Kidney glomerular epithelial cell (primary cell): Measurements from ENCODE around the gene DNAH9.
"Not testable (repeated sequence)": the region's sequence is repeated elsewhere in the genome, so short reads cannot be mapped to it uniquely, and the experiment has no call there.

Experiments used
- DNase-seq: peaks from one replicate; lab custom pipeline; 2025; lab: John Stamatoyannopoulos, UW

DNAH9 gene

DNA sequence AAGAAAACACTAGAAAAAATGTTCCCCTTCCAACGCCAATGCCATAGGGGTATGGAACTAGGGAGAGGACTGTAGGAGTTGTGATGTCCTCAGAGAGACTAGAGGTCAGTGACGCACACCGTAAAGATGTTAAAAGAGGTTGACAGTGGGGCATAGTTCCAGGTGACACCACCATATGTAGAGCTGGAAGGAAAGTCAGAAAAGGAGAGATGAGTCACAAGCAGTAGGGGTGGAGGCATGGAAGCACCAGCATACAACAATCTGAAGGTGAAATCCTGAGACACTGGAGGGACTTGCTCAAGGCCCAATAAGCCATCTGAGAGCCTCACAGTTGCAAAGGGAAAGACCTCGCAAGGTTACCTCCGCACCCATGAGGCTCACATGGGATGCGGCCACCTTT, 323.0 kb downstream of the DNAH9 start:
- DNase-seq = no peak

DNA sequence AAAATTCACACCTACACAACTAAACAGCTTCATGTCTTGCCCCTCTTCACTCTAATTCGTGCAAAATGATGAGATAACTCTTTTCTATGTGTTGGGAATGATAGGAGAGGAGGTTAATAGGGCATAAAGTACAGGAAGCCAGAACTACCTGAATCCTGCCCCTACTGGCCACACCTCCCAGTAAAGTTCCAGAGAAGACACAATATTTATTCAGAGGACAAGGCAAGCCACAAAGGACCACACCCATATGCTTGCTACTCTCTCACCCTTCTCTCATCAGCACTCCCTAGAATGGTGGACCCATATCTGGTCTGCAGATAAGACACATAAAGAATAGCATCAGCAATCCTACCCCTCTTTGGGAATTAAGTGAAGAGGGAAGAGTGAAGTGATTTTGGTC, 324.4 kb downstream of the DNAH9 start:
- no peak for DNase-seq

DNA sequence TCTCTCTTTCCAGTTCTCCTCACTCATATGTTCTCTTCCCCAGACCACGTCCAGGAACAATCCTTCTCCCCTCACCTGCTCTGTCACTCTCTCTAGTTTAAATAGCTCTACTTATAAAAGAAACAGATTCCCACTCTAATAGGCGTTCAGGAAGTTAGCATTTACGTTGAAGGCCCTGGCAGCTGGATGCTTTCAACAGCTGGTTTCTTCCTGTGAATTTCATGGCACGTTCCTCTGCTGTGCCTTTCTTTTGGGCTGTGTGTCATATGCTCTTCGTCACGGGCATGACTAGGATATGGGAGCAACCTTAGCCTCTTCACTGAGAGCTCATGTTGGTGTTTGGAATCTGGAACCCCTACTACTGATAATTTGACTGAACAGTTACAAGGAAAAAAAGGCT, 325.8 kb downstream of the DNAH9 start:
- no peak for DNase-seq

DNA sequence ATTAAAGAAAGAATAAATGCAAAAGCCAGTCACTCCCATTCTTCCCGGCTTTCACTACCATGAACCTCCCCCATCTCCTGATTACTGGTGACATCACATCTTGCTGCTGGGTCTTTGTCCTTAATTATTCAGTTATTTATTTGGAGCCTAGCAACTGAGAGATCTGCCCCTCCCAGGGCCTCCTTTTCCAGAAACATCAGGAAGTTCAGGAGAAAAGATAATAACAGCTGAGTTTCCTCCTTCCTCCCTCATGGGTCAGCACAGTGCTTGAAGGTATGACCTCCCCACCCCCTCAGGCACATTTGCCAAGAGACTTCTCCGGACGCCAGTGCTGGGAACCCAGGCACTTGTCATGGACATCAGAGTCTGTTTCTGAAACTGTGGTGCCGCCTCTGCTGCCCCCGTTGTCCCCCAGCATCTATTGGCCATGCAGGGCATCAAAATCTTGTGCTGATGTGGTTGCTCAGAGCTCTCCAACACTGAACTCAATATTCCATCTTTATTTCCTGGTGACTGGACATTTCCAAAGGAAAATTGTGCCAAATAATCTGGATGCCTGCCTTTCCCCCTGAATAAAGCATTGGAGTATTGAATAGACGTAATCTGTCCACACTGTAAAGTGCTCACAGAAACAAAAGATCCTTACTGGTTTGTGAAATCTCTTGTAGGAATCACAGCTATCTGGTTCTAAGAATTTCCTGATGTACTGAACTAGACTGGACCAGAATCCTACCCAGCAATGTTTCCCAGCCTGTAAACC, 327.2 kb downstream of the DNAH9 start:
- no peak for DNase-seq

DNA sequence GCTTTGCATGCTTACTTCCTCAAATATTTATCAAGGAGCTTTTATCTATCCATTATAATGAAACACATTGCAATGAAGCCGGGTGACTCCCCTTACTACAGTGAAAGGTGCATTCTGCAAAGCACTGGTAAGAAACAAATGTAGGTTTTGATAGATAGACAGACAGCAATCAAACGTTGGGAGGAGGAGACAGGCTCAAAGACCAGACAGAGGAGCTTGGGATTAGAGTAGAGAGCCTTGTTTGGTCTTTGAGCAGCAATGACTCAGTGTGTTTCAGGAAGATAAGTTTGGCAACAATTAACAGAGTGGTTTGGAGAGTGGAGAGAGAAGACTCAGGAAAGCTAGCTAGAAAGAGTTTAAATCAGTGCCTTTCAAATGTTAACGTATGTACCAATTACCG, 330.2 kb downstream of the DNAH9 start:
- no peak for DNase-seq

DNA sequence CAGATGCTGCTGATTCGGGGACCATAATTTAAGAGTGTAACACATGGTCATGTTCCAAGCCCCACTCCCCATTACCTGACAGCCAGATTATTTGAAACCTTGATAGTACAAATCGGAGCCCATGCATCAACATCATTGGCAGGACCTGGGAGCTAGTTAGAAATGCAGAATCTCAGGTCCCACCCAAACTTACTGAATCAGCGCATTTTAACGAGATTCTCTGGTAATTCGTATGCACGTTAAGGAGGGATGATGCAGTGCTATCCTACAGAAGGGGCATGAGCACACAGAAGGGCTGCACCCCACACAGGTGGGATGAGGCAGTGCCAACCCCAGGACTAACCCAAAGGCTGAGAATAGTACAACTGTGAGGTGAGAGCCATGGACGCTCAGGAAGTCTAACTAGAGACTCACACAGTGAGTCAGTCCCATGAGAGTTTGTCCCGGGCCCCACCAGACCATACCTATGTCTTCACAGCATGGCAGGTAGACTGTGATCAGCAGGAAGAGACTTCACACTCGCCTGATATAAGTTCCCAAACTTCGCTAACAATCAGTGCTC, 334.1 kb downstream of the DNAH9 start:
- no peak for DNase-seq

DNA sequence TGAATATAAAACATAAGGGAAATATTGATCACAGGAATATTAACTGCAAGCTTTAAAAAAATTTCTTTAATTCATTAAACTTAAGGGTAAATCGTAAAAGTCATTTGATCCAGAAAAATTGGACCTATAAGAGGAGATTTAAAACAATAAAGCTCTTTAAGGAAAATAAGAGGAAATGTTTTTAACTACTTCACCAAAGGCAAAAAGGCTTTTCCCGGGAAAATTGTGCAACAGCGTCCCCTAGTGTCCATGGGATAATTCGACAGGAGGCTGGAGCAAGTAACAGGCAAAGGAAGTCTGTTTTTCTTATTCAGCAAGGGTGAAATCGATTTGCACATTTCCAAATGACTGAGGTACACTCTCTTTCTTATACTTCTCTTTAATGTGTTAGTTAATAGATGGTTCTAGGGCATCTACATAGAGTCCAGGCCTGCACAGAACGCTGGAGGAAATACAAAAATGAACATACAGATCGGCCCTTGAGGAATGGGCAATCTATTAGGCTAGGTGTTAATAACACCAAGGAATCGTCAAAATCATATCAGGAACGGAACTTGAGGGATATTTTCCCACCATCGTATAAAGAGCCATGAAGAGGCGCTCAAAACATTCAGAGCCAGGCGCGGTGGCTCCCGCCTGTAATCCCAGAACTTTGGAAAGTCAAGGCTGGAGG, 337.6 kb downstream of the DNAH9 start:
- DNase-seq = peak; percentile 8

DNA sequence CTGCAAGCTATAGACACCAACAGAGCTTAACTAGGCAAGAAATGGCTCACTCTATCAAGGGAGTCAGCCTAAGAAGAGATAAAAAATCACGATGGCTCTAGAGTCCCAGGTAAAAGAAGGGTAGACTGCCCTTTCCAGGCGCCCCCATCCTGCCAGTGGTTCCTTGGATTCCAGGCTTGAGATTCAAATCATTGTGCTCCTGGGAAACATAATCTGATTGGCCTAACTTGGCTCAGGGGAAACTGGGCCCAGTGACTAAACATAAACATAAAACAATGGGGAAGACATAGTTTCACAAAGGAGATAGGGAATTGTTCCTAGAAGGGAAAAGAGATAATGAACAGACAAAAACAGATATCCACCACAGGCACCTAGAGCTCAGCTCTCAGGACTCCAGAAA, 342.6 kb downstream of the DNAH9 start:
- no peak for DNase-seq

DNA sequence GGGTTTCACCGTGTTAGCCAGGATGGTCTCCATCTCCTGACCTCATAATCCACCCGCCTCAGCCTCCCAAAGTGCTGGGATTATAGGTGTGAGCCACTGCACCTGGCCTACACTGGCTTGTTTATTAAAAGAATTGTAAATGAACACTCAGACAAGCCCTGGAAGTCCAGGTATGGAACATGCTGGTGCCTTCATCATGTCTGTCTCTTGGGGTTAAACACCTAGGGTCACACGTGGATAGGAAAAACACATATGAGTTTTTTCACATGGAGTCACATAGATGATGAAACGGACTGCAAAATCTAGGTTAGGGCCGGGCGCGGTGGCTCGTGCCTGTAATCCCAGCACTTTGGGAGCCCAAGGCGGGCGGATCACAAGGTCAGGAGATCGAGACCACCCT, 344.8 kb downstream of the DNAH9 start:
- DNase-seq = not testable (repeated sequence)

DNA sequence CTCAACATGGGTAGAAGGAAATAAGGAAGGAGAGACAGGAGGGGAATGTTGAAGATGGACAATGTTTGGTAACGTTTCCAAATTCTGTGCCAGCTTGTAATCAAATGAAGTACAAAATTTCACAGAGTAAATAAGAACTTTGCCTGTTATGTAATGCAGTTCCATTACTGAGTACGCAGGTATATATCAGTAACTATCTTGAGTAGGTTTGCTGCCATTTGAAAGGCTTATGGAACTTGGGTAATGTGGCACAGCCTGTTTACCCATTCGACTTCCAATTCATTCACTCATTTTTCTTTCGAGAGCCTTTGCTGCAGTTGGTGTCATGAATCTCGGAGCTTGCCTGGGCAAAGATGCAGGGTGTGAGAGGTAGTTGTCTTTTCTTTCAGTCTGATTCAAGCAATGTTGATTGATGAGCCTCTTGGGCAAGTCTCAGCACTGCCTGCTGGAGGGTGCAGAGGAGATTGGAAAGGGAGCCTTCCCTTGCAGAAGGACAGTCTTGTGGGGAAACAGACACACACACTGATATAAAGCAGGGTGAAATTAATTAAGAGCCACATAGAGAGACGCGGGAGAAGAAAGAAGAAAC, 345.6 kb downstream of the DNAH9 start:
- no peak for DNase-seq

DNA sequence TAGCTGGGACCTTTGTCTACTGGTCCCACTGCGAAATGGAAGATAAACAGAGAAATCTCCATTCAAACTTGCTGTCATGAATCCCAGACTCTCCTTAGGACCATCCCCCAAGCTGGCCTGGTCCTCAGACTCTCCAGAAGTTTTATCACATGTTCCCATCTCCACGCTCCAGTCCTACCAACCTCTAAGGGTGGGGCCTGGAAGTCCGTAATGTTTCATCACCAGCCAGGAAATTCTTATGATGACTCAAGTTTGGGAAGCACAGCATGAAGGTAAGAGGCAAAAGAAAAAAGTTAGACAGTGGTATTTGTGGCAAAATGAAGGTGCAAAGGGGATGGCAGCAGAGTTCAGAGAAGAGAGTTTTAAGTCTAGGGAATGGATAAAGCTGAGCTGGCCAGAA, 346.3 kb downstream of the DNAH9 start:
- DNase-seq = no peak

DNA sequence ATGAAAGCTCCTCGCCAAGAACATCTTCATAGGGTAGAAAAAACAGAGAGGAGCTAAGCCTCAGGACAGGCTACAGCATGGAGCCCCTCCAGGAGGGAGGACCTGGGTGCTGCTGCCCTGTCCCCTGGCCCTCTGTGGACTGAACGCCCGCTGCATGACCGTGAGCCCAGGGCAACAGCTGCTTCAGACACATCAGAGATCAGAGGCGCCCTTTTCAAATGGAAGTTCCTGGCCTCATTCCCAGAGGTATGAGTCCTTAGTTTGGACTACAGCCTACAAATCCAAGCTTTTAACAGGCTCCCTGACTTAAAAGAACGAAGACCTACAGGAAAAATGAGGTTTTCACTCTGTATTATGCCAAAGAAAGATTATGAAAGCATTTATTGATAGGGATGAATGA, 350.5 kb downstream of the DNAH9 start:
- no peak for DNase-seq

DNA sequence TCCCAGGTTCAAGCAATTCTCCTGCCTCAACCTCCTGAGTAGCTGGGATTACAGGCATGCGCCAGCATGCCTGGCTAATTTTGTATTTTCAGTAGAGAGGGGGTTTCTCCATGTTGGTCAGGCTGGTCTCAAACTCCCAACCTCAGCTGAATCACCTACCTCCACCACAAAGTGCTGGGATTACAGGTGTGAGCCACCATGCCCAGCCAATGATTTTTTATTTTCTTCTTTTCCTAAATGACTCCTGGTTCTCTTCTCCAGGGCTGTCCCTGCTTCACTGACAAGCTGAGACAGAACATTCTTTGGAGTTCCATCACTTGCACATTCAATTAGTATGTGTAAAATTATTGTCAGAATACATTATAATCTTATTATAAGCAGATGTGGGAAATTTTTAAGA, 351.3 kb downstream of the DNAH9 start:
- not testable (repeated sequence) for DNase-seq

DNA sequence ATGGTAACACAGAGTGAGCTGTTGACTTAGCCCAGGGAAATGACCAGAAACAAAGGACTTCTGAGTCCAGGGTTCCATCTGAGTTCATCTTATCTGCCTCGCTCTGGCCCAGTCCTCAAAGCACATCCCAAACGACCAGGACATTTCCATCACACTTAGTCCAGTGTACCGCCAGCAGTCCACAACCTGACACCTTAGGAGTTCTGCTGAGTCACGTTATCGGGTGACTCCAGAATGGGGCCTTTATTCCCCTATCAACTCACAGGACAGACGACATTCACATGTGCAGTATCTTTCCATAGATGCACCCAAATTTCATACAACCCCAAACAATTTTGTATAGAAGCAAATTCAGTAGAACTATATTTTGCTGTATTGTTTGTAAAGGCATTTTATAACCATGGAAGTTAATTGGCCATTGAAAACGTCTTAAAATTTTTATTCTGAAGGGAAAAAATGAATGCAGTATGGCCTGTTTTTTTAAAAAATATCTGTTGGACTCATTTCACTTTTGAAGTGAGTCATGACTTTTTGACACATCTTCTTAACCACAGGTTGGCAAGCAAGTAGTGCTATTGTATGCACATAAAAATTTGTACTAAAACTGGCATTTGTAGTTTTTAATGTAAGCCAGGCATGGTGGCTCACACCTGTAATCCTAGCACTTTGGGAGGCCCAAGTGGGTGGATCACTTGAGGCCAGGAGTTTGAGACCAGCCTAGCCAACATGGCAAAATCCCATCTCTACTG, 352.7 kb downstream of the DNAH9 start:
- no peak for DNase-seq

DNA sequence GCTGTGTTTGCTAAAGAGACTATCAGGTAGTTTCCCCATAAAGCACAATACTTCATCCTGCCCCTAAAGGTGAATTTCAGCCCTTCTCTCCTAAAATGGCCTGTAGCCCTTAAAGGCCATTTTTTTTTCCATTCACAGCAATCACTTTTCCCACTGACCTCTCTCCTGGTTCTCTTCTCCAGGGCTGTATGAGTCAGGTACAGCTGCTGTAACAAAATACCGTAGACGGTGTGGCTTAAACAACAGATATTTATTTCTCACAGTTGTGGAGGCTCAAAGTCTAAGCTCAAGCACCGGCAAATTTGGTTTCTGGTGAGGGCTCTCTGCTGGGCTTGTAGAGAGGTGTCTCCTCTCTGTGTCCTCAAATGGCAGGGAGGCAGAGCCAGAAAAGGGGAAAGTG, 354.3 kb downstream of the DNAH9 start:
- no peak for DNase-seq

DNA sequence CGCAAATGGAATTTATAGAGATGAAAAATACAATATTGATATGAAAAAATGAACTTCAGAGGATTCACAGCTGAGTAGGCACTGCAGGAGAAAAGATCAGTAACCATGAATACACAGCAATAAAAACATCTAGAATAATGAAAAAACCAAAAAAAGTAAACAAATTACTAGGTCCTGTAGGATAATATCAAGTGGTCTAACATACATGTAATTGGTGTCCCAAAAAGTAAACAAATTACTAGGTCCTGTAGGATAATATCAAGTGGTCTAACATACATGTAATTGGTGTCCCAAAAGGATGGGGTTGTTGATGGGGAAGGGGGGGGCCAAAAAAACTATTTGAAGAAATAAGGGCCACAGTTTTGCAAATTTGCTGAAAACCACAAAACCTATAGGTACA, 355.7 kb downstream of the DNAH9 start:
- DNase-seq = no peak

DNA sequence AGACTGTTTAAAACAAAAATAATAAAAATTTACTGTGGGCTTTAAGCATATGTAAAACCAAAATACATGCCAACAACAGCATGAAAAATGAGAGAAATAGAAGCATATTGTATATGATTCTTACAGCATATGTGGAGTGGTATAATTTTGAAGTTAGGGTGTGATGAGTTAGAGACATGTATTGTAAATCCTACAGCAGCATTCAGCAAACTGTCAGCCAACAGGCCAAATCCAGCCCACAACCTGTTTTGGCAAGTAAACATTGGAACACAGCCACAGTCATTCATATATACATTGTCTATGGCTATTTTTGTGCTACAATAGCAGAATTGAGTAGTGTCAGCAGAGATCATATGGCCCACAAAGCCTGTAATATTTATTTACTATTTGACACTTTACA, 356.7 kb downstream of the DNAH9 start:
- DNase-seq = no peak

DNA sequence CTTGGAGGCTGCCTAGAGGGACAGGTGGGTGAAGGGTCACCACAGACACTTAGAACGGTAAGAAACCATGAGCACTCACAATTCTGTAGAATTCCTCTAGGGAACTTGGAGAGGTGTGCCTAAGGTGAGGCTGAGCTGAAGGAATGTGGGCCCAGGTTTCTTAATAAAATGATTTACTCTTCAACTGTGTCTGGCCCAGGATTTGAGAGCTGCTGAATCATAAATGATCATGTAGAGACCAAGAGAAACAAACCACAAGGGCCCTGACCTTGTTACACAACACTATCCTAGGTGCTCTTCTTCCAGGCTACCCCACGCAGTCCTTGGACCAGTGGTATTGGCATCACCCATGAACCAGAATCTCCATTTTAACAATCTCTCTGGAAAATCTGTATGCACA, 371.3 kb downstream of the DNAH9 start:
- no peak for DNase-seq

DNA sequence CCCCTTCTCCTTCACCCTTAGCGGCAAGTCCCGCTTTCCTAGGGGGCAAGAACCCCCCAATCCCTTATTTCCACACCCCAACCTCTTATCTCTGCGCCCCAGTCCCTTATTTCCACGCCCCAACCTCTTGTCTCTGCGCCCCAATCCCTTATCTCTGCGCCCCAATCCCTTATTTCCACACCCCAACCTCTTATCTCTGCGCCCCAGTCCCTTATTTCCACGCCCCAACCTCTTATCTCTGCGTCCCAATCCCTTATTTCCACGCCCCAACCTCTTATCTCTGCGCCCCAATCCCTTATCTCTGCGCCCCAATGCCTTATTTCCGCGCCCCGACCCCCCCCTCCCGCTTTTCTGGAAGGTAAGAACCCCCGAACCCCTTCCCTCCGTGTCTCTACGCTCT, 374.5 kb downstream of the DNAH9 start:
- DNase-seq = not testable (repeated sequence)

DNA sequence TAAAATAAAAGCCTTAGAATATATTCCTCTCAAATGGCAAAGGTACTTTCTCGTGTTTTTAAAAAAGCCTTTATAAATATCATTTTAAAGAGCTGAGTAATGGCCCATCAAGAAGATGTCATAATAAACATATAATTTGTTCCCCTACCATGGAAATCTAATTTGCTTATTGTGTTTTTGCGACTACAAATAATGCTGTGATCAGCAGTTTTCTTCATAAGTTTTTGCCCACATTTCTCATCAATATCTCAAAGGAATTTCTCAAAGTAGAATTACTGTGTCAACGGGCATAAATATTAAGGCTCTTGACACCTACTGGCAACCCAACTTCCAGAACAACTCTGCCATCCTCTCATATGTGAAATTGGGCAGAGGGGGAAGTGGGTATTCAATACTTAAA, 381.5 kb downstream of the DNAH9 start:
- DNase-seq = no peak

DNA sequence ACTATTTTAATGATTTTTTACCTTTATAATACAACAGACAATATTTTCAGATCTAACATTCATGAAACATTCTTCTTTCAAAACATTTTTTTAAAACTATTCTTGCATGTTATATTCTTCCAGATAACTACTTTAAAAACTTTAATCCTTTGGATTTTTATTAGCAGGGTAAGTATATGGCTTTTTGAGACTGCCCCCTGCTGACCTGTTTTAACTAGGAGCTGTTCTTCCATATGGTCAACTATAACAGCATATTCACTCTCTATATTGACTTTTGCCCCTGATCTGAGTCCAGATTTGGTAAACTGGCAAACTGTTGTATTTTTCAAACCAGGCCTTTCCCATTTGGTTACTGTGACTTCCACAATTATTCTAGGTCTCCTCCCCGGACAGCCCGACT, 382.5 kb downstream of the DNAH9 start:
- no peak for DNase-seq

DNA sequence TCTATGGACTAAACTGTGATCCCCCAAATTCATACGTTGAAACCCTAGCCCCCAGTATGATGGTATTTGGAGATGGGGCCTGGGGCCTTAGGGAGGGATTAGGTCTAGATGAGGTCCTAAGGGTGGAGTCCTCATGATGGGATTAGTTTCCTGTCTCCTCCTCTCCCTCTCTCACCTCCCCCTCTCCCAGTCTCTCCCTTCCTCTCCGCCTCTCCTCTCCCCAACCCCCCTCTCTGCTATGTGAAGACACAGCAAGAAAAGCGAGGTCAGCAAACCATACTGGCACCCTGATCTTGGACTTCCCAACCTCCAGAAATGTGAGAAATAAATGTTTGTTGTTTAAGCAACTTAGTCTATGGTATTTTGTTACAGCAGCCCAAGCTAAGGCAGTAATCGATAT, 383.6 kb downstream of the DNAH9 start:
- no peak for DNase-seq
